Choroid plexus epithelial cell (primary cell): ENCODE measurements around the gene RAD51D.

Source experiments
- DNase-seq: peaks from one replicate; pipeline ENCODE4 v3.0.0-alpha.2; 2010; ENCODE audit warnings: low read depth
- H3K4me3 ChIP-seq: 2 replicates; pipeline ENCODE4 v1.5.1; 2011; ENCODE audit warnings: low read depth, mild to moderate bottlenecking, control low read depth, low read length, moderate library complexity
- TF ChIP-seq, protein P1 (sequence below): conservative IDR thresholded peaks from 2 replicates; pipeline ENCODE4 v1.5.1; 2011; ENCODE audit warnings: low read depth, mild to moderate bottlenecking, control low read depth, inconsistent platforms, low read length, moderate library complexity

RAD51D gene

GRCh38 chr17:35079547-35080423 is 39.9 kb downstream of the RAD51D start:
- TF ChIP-seq, protein P1, sequence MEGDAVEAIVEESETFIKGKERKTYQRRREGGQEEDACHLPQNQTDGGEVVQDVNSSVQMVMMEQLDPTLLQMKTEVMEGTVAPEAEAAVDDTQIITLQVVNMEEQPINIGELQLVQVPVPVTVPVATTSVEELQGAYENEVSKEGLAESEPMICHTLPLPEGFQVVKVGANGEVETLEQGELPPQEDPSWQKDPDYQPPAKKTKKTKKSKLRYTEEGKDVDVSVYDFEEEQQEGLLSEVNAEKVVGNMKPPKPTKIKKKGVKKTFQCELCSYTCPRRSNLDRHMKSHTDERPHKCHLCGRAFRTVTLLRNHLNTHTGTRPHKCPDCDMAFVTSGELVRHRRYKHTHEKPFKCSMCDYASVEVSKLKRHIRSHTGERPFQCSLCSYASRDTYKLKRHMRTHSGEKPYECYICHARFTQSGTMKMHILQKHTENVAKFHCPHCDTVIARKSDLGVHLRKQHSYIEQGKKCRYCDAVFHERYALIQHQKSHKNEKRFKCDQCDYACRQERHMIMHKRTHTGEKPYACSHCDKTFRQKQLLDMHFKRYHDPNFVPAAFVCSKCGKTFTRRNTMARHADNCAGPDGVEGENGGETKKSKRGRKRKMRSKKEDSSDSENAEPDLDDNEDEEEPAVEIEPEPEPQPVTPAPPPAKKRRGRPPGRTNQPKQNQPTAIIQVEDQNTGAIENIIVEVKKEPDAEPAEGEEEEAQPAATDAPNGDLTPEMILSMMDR: no peak
- DNase-seq: peak; percentile 61
- H3K4me3 ChIP-seq: no peak overlapping the region

GRCh38 chr17:35076874-35077273 is 42.8 kb downstream of the RAD51D start:
- TF ChIP-seq, protein P1: no peak
- no peak overlapping the region for H3K4me3 ChIP-seq
- DNase-seq: no peak

- peak; percentile 42 for DNase-seq
- no peak overlapping the region for H3K4me3 ChIP-seq
- TF ChIP-seq, protein P1: no peak
Measured at GRCh38 chr17:35074711-35075707, 44.7 kb downstream of the RAD51D start.

GRCh38 chr17:35073991-35074627 is 45.6 kb downstream of the RAD51D start:
- TF ChIP-seq, protein P1: no peak
- peak; percentile 38 for DNase-seq

GRCh38 chr17:35073183-35073790 is 46.4 kb downstream of the RAD51D start:
- DNase-seq: no peak
- H3K4me3 ChIP-seq: no peak overlapping the region
- TF ChIP-seq, protein P1: no peak

More at GRCh38 chr17:35073991-35074627, 45.6 kb downstream of the RAD51D start:
- H3K4me3 ChIP-seq: no peak overlapping the region

DNA sequence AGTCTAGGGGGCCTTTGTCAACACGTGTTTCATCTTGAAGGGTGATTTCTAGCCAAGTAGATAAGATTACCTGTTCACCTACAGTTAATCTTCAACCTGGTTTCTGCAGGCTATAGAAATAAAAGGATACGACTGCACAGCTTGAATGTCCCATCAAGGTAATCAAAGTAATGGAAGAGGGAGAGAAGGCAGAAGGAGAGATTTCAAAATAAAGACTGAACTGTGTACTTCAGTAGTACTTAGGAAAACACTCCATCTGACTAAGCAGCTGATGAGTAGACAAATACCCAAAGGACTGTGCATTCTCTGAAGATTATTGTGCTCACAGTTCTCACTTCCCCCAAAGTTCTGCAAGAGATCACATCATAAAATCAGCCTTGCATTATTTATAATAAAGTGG is 50.3 kb downstream of the RAD51D start:
- TF ChIP-seq, protein P1: no peak
- DNase-seq: peak; percentile 70
- H3K4me3 ChIP-seq: no peak overlapping the region
